Measurements from ENCODE around the gene LDB2. TPM values are rescaled to one million over a fixed set of nuclear protein-coding genes. Genes with fewer than 3 reads are reported as not detected.

Gene LDB2
- total RNA-seq, 2 donors from 2014 or later: 30.3 to 45.4 TPM

GRCh38 chr4:16890651-16891050 is 7.8 kb downstream of the LDB2 start:
- DNase-seq (no peak), ATAC-seq (no peak)
- intact Hi-C loops (cut with DNase I): no loop called here

- DNase-seq: no peak
- ATAC-seq: no peak
- intact Hi-C loops (cut with DNase I): no loop called here
Observed at GRCh38 chr4:16889945-16890344, 8.5 kb downstream of the LDB2 start.

- ATAC-seq (no peak), DNase-seq (no peak)
- intact Hi-C loops (cut with DNase I): no loop called here
Observed at GRCh38 chr4:16887887-16888286, 10.6 kb downstream of the LDB2 start.

- no peak for ATAC-seq
- no peak for DNase-seq
- intact Hi-C loops (cut with DNase I): no loop called here
Observed at GRCh38 chr4:16884673-16885460, 13.6 kb downstream of the LDB2 start.

GRCh38 chr4:16883806-16884205 is 14.6 kb downstream of the LDB2 start:
- ATAC-seq (no peak), DNase-seq (no peak)
- intact Hi-C loops (cut with DNase I): no loop called here

- intact Hi-C loops (cut with DNase I): no loop called here
- no peak for ATAC-seq
- DNase-seq: no peak
Observed at GRCh38 chr4:16881151-16881884, 17.1 kb downstream of the LDB2 start.

- intact Hi-C loops (cut with DNase I): no loop called here
- peak; percentile 41 to 95 for ATAC-seq
- no peak for DNase-seq
Observed at GRCh38 chr4:16875487-16875886, 23.0 kb downstream of the LDB2 start.

- DNase-seq: peak; percentile 60
- intact Hi-C loops (cut with DNase I): no loop called here
- ATAC-seq: peak in 1 of 2 donors; percentile 52
Observed at GRCh38 chr4:16869594-16870245, 28.7 kb downstream of the LDB2 start.

- DNase-seq (no peak), ATAC-seq (no peak)
- intact Hi-C loops (cut with DNase I): no loop called here
Observed at GRCh38 chr4:16868674-16869073, 29.8 kb downstream of the LDB2 start.

GRCh38 chr4:16867827-16868226 is 30.6 kb downstream of the LDB2 start:
- intact Hi-C loops (cut with DNase I): no loop called here
- DNase-seq (no peak), ATAC-seq (no peak)

GRCh38 chr4:16866974-16867373 is 31.5 kb downstream of the LDB2 start:
- no peak for DNase-seq
- no peak for ATAC-seq
- intact Hi-C loops (cut with DNase I): no loop called here

- ATAC-seq (no peak), DNase-seq (peak; percentile 29)
- intact Hi-C loops (cut with DNase I): no loop called here
Observed at GRCh38 chr4:16865897-16866283, 32.6 kb downstream of the LDB2 start.

GRCh38 chr4:16865209-16865896 is 33.1 kb downstream of the LDB2 start:
- DNase-seq: no peak
- ATAC-seq: no peak
- intact Hi-C loops (cut with DNase I): no loop called here

- DNase-seq (no peak), ATAC-seq (no peak)
- intact Hi-C loops (cut with DNase I): no loop called here
Observed at GRCh38 chr4:16864199-16864598, 34.2 kb downstream of the LDB2 start.

GRCh38 chr4:16862697-16863096 is 35.7 kb downstream of the LDB2 start:
- intact Hi-C loops (cut with DNase I): no loop called here
- ATAC-seq: peak in 1 of 2 donors; percentile 55
- DNase-seq: peak; percentile 48

- DNase-seq (no peak), ATAC-seq (no peak)
- intact Hi-C loops (cut with DNase I): no loop called here
Observed at GRCh38 chr4:16860516-16860915, 37.9 kb downstream of the LDB2 start.

- intact Hi-C loops (cut with DNase I): no loop called here
- no peak for ATAC-seq
- DNase-seq: no peak
Observed at GRCh38 chr4:16859031-16859430, 39.4 kb downstream of the LDB2 start.

GRCh38 chr4:16858275-16858752 is 40.1 kb downstream of the LDB2 start:
- DNase-seq (peak; percentile 67), ATAC-seq (peak; percentile 81 to 84)
- intact Hi-C loops (cut with DNase I): no loop called here

GRCh38 chr4:16857425-16857824 is 41.0 kb downstream of the LDB2 start:
- DNase-seq (no peak), ATAC-seq (no peak)
- intact Hi-C loops (cut with DNase I): no loop called here

GRCh38 chr4:16853640-16854039 is 44.8 kb downstream of the LDB2 start:
- intact Hi-C loops (cut with DNase I): no loop called here
- DNase-seq: no peak

More at GRCh38 chr4:16853640-16854039, 44.8 kb downstream of the LDB2 start:
- no peak for ATAC-seq

Measured in left cardiac atrium (tissue), 4 donors.